NCI-H748 treated with DMSO at 0.1 percent for 48 hours (cell line): ENCODE data around the gene BCAS3.
A peak's percentile ranks its signal among the peaks of the same experiment; 100 is the strongest.
"Not testable (repeated sequence)": the region's sequence is repeated elsewhere in the genome, so short reads cannot be mapped to it uniquely, and the experiment has no call there.

Experiments used
- DNase-seq: peaks from one replicate; lab custom pipeline; 2025; lab: John Stamatoyannopoulos, UW

Gene BCAS3

GRCh38 chr17:60747069-60747808 lies 69.6 kb downstream of the BCAS3 start:
- DNase-seq: no peak

GRCh38 chr17:60748204-60748603 lies 70.6 kb downstream of the BCAS3 start:
- DNase-seq: no peak

GRCh38 chr17:60749050-60749449 lies 71.4 kb downstream of the BCAS3 start:
- DNase-seq: no peak

GRCh38 chr17:60749708-60750107 lies 72.1 kb downstream of the BCAS3 start:
- no peak for DNase-seq

GRCh38 chr17:60750640-60751039 lies 73.0 kb downstream of the BCAS3 start:
- no peak for DNase-seq

GRCh38 chr17:60751884-60752283 lies 74.2 kb downstream of the BCAS3 start:
- no peak for DNase-seq

- DNase-seq: no peak
Observed at GRCh38 chr17:60752873-60753577, 75.4 kb downstream of the BCAS3 start.

GRCh38 chr17:60754057-60754604 lies 76.5 kb downstream of the BCAS3 start:
- DNase-seq: no peak

GRCh38 chr17:60756798-60757197 lies 79.1 kb downstream of the BCAS3 start:
- DNase-seq: not testable (repeated sequence)

- no peak for DNase-seq
Observed at GRCh38 chr17:60757437-60757836, 79.8 kb downstream of the BCAS3 start.

GRCh38 chr17:60759756-60760155 lies 82.1 kb downstream of the BCAS3 start:
- DNase-seq: no peak

GRCh38 chr17:60761301-60761700 lies 83.7 kb downstream of the BCAS3 start:
- not testable (repeated sequence) for DNase-seq

- peak; percentile 6 for DNase-seq
Observed at GRCh38 chr17:60766778-60767190, 89.1 kb downstream of the BCAS3 start.

- no peak for DNase-seq
Observed at GRCh38 chr17:60767744-60768308, 90.2 kb downstream of the BCAS3 start.

GRCh38 chr17:60769327-60769726 lies 91.7 kb downstream of the BCAS3 start:
- DNase-seq: no peak

- no peak for DNase-seq
Observed at GRCh38 chr17:60770946-60771422, 93.3 kb downstream of the BCAS3 start.

- not testable (repeated sequence) for DNase-seq
Observed at GRCh38 chr17:60771621-60772020, 94.0 kb downstream of the BCAS3 start.

- DNase-seq: no peak
Observed at GRCh38 chr17:60773552-60773951, 95.9 kb downstream of the BCAS3 start.

- DNase-seq: no peak
Observed at GRCh38 chr17:60781880-60782412, 104.3 kb downstream of the BCAS3 start.

GRCh38 chr17:60782742-60783141 lies 105.1 kb downstream of the BCAS3 start:
- no peak for DNase-seq

- no peak for DNase-seq
Observed at GRCh38 chr17:60790205-60790604, 112.6 kb downstream of the BCAS3 start.

- no peak for DNase-seq
Observed at GRCh38 chr17:60792250-60792898, 114.7 kb downstream of the BCAS3 start.
